ENCODE data around the gene CEACAM16.

The CEACAM16 gene

GRCh38 chr19:44753932-44754749 lies 55.2 kb downstream of the CEACAM16 start:
- peak overlapping the region; percentile 28 for H3K4me3 ChIP-seq (ENCODE audit: low read length)
- DNase-seq (ENCODE audit: low read depth): no peak
- TF ChIP-seq CTCF (conservative IDR thresholded peaks at IDR 0.05; ENCODE audit: low read depth, low read length): no peak

- no peak overlapping the region for H3K4me3 ChIP-seq (ENCODE audit: low read length)
- no peak for TF ChIP-seq CTCF (conservative IDR thresholded peaks at IDR 0.05; ENCODE audit: low read depth, low read length)
- no peak for DNase-seq (ENCODE audit: low read depth)
These were observed 55.8 kb downstream of the CEACAM16 start for GRCh38 chr19:44754750-44755080.

DNA sequence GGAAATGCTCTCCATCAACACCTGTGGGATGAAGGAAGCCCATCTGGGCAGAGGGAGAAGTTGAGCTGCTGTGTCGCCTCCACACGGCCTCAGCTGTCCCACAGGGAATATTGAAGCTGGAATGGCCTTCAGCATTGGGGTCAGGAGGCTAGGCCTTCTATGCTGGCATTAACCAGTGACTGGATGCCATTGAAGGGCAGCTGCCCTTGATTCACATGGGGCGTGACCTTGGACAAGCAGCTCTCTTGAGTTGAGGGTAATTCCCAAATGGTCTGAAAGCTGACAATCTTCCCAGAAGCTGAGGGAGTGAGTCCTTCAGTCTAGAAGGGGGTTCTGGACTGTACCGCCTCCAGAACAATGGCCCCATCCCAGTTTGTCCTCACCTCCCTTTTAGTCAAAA lies 56.3 kb downstream of the CEACAM16 start:
- no peak for DNase-seq (ENCODE audit: low read depth)
- H3K4me3 ChIP-seq (ENCODE audit: low read length): no peak overlapping the region
- TF ChIP-seq CTCF (conservative IDR thresholded peaks at IDR 0.05; ENCODE audit: low read depth, low read length): no peak

GRCh38 chr19:44756089-44756562 lies 57.2 kb downstream of the CEACAM16 start:
- no peak for TF ChIP-seq CTCF (conservative IDR thresholded peaks at IDR 0.05; ENCODE audit: low read depth, low read length)
- no peak overlapping the region for H3K4me3 ChIP-seq (ENCODE audit: low read length)
- no peak for DNase-seq (ENCODE audit: low read depth)

- H3K4me3 ChIP-seq (ENCODE audit: low read length): peak overlapping the region; percentile 47
- no peak for DNase-seq (ENCODE audit: low read depth)
- no peak for TF ChIP-seq CTCF (conservative IDR thresholded peaks at IDR 0.05; ENCODE audit: low read depth, low read length)
These were observed 58.2 kb downstream of the CEACAM16 start for GRCh38 chr19:44757057-44757734.

GRCh38 chr19:44757735-44758505 lies 59.0 kb downstream of the CEACAM16 start:
- peak overlapping the region; percentile 47 for H3K4me3 ChIP-seq (ENCODE audit: low read length)
- no peak for DNase-seq (ENCODE audit: low read depth)
- TF ChIP-seq CTCF (conservative IDR thresholded peaks at IDR 0.05; ENCODE audit: low read depth, low read length): peak; percentile 14
